Measurements from ENCODE around the gene LIMK1.
A peak's percentile ranks its signal among the peaks of the same experiment; 100 is the strongest.

The LIMK1 gene

GRCh38 chr7:74049997-74050798 lies 33.4 kb upstream of the LIMK1 start:
- Mint-ChIP-seq H3K4me1 (peaks cover 9% of the 10 kb centered on the region), H3K27ac (no peak overlapping the region)
- ATAC-seq, result no peak

DNA sequence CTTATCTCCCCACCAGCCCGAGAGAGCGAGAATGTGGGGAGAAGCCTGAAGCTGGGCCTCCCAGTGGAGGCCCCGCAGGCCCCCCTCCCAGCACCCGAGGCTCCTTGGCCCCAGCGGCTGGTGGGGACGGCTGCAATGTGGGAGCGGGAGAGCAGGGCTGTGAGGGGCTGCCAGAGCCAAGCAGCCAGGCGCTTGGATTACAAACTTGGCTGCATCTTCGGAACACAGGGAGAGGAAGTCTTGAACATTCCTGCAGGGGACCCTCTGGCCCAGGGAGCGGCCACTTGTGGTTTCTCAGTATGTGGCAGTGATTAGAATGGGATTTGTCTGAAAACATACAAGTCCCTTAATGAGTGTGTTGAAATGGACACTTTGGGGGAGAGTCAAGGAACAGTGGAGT lies 32.4 kb upstream of the LIMK1 start:
- peaks cover 9% of the 10 kb centered on the region for H3K4me1 Mint-ChIP-seq
- H3K4me3 Mint-ChIP-seq, result no peak overlapping the region
- no peak for DNase-seq (ENCODE audit: low spot score in 2 of 2)
- no peaks in the 10 kb centered on the region for H3K9me3 Mint-ChIP-seq
- ATAC-seq, result no peak
- H3K27ac Mint-ChIP-seq, result no peak overlapping the region
- no peaks in the 10 kb centered on the region for H3K36me3 Mint-ChIP-seq

More at GRCh38 chr7:74049997-74050798, 33.4 kb upstream of the LIMK1 start:
- DNase-seq (ENCODE audit: low spot score in 2 of 2), result no peak
- no peaks in the 10 kb centered on the region for H3K9me3 Mint-ChIP-seq
- no peaks in the 10 kb centered on the region for H3K36me3 Mint-ChIP-seq
- H3K4me3 Mint-ChIP-seq, result no peak overlapping the region

GRCh38 chr7:74051629-74052410 lies 31.8 kb upstream of the LIMK1 start:
- ATAC-seq (no peak), DNase-seq (ENCODE audit: low spot score in 2 of 2) (no peak)
- H3K9me3 Mint-ChIP-seq, result no peaks in the 10 kb centered on the region
- H3K4me1 Mint-ChIP-seq, result peaks cover 9% of the 10 kb centered on the region
- peak overlapping the region; percentile 16 for H3K27ac Mint-ChIP-seq
- H3K4me3 Mint-ChIP-seq, result no peak overlapping the region
- H3K36me3 Mint-ChIP-seq, result no peaks in the 10 kb centered on the region

DNA sequence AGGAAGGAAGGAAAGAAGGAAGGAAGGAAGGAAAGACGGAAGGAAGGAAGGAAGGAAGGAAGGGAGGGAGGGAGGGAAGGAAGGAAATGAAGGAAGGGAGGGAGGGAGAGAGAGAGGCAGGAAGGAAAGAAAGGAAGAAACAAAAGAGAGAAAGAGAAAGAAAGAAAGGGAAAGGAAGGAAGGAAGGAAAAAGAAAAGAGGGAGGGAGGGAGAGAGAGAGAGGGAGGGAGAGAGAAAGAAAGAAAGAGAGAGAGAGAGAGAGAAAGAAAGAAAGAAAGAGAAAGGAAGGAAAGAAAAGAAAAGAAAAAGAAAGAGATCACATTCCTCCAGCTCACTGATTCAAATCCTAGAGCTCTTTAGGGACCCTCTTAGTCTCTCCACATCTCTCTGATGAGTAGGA lies 31.0 kb upstream of the LIMK1 start:
- no peaks in the 10 kb centered on the region for H3K36me3 Mint-ChIP-seq
- H3K27ac Mint-ChIP-seq, result peak overlapping the region; percentile 16
- H3K4me1 Mint-ChIP-seq, result peaks cover 9% of the 10 kb centered on the region

GRCh38 chr7:74053589-74054186 lies 29.9 kb upstream of the LIMK1 start:
- no peak for ATAC-seq
- no peaks in the 10 kb centered on the region for H3K9me3 Mint-ChIP-seq
- H3K27ac Mint-ChIP-seq, result no peak overlapping the region
- no peak overlapping the region for H3K4me3 Mint-ChIP-seq
- peaks cover 9% of the 10 kb centered on the region for H3K4me1 Mint-ChIP-seq
- DNase-seq (ENCODE audit: low spot score in 2 of 2), result no peak
- H3K36me3 Mint-ChIP-seq, result no peaks in the 10 kb centered on the region

More for the DNA sequence above, 31.0 kb upstream of the LIMK1 start:
- Mint-ChIP-seq H3K4me3 (no peak overlapping the region), H3K9me3 (no peaks in the 10 kb centered on the region)
- ATAC-seq, result no peak
- no peak for DNase-seq (ENCODE audit: low spot score in 2 of 2)

GRCh38 chr7:74056096-74056915 lies 27.3 kb upstream of the LIMK1 start:
- H3K36me3 Mint-ChIP-seq, result no peaks in the 10 kb centered on the region
- no peak for ATAC-seq
- H3K4me3 Mint-ChIP-seq, result no peak overlapping the region
- H3K4me1 Mint-ChIP-seq, result peaks cover 10% of the 10 kb centered on the region
- no peak for DNase-seq (ENCODE audit: low spot score in 2 of 2)
- no peaks in the 10 kb centered on the region for H3K9me3 Mint-ChIP-seq
- no peak overlapping the region for H3K27ac Mint-ChIP-seq

- H3K4me1 Mint-ChIP-seq, result peaks cover 18% of the 10 kb centered on the region
- H3K36me3 Mint-ChIP-seq, result no peaks in the 10 kb centered on the region
- no peak overlapping the region for H3K4me3 Mint-ChIP-seq
- peak overlapping the region; percentile 39 for H3K27ac Mint-ChIP-seq
- no peak for ATAC-seq
- no peaks in the 10 kb centered on the region for H3K9me3 Mint-ChIP-seq
- no peak for DNase-seq (ENCODE audit: low spot score in 2 of 2)
Observed at GRCh38 chr7:74057216-74057925, 26.2 kb upstream of the LIMK1 start.

GRCh38 chr7:74057987-74058386 lies 25.6 kb upstream of the LIMK1 start:
- no peaks in the 10 kb centered on the region for H3K36me3 Mint-ChIP-seq
- H3K4me3 Mint-ChIP-seq, result no peak overlapping the region
- DNase-seq (ENCODE audit: low spot score in 2 of 2), result no peak
- peak overlapping the region; percentile 39 for H3K27ac Mint-ChIP-seq
- H3K4me1 Mint-ChIP-seq, result peaks cover 13% of the 10 kb centered on the region
- no peaks in the 10 kb centered on the region for H3K9me3 Mint-ChIP-seq
- no peak for ATAC-seq

GRCh38 chr7:74058486-74058885 lies 25.1 kb upstream of the LIMK1 start:
- no peak for ATAC-seq

DNA sequence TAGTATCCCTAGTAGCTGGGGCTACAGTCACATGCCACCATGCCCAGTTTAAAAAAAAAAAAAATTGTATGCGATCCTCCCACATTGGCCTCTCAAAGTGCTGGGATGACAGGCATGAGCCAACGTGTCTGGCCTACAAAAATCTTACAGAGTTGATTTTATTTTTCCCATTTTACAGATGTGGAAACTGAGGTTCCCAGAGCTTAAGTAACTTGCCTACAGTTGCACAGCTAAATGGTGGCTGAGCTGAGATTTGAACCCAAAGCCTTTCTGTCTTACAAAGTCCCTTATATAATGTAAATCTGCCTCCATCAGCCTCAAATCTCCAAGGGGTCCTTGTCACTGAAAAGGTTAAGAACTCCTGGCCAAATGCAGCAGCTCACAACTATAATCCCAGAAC lies 24.6 kb upstream of the LIMK1 start:
- peaks cover 13% of the 10 kb centered on the region for H3K4me1 Mint-ChIP-seq
- H3K36me3 Mint-ChIP-seq, result no peaks in the 10 kb centered on the region
- no peak overlapping the region for H3K27ac Mint-ChIP-seq

More at GRCh38 chr7:74058486-74058885, 25.1 kb upstream of the LIMK1 start:
- Mint-ChIP-seq H3K4me1 (peaks cover 13% of the 10 kb centered on the region), H3K27ac (peak overlapping the region; percentile 39), H3K36me3 (no peaks in the 10 kb centered on the region), H3K4me3 (no peak overlapping the region), H3K9me3 (no peaks in the 10 kb centered on the region)
- DNase-seq (ENCODE audit: low spot score in 2 of 2), result no peak

DNA sequence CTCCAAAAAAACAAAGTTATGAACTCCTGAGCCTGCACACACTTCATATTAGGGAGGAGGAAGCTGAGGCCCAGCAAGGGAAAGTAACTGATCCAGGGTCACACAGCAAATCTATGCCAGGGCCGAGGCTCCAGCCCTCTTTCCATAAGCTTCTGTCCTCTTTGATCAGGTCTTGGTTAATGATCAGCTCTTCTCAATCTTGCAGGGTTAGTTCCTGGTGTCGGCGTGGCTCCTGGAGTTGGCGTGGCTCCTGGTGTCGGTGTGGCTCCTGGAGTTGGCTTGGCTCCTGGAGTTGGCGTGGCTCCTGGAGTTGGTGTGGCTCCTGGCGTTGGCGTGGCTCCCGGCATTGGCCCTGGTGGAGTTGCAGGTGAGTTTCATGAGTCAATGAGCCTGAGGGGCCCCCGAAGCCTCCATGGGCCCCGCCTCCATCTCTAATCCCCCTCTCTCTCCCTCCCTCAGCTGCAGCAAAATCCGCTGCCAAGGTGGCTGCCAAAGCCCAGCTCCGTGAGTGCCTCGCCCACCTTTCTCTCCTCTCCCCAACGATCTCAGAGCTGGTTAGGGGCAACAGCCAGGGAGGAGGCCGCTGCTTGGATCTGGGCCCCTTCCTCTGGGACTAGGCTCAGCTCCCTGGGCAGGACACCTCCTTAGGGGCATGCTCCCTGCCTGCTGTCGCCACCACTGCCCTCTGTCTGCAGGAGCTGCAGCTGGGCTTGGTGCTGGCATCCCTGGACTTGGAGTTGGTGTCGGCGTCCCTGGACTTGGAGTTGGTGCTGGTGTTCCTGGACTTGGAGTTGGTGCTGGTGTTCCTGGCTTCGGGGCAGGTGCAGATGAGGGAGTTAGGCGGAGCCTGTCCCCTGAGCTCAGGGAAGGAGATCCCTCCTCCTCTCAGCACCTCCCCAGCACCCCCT lies 23.7 kb upstream of the LIMK1 start:
- no peak overlapping the region for H3K4me3 Mint-ChIP-seq
- no peak for DNase-seq (ENCODE audit: low spot score in 2 of 2)
- peaks cover 13% of the 10 kb centered on the region for H3K4me1 Mint-ChIP-seq
- no peaks in the 10 kb centered on the region for H3K36me3 Mint-ChIP-seq
- peak overlapping the region; percentile 40 for H3K27ac Mint-ChIP-seq
- ATAC-seq, result no peak
- no peaks in the 10 kb centered on the region for H3K9me3 Mint-ChIP-seq

More for the DNA sequence above, 24.6 kb upstream of the LIMK1 start:
- Mint-ChIP-seq H3K4me3 (no peak overlapping the region), H3K9me3 (no peaks in the 10 kb centered on the region)
- ATAC-seq (no peak), DNase-seq (ENCODE audit: low spot score in 2 of 2) (no peak)

DNA sequence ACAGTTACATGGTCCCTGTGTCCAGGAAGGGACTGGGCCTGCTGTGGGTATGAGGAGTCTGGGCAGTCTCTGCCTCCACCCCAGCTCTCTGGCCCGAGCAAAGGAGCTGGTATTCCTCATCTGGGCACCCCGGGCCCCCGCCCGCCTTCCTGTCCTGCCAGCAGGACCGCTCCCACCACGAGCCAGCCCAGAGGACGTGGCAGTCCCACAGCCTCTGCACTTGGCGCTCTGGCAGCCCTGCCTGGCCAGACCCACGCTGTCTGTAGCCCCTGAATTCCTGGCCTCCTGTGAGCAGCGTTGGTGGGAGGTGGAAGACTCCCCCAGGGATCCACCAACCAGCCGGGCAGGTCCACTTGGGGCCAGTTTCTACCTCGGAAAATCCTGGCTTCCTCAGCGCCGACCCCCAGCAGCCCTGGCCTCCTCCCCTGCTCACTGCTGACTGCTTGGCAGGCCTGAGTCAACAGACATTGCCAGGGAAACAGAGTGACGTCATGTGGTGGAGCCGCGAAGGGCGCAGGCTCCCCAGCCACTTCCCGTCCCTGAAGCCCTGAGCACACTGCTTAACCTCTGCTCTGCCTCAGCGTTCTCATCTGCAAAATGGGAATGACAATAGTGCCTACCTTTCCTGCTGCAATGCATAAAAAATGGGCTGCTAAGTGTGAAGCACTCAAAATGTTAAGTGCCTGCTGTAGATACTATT lies 21.6 kb upstream of the LIMK1 start:
- peak overlapping the region; percentile 100 for H3K27ac Mint-ChIP-seq
- H3K36me3 Mint-ChIP-seq, result no peaks in the 10 kb centered on the region
- peak overlapping the region; percentile 84 for H3K4me3 Mint-ChIP-seq
- peak; percentile 61 to 83 for DNase-seq (ENCODE audit: low spot score in 2 of 2)
- peak; percentile 99 for ATAC-seq
- no peaks in the 10 kb centered on the region for H3K9me3 Mint-ChIP-seq
- H3K4me1 Mint-ChIP-seq, result peaks cover 13% of the 10 kb centered on the region

- no peaks in the 10 kb centered on the region for H3K36me3 Mint-ChIP-seq
- ATAC-seq, result no peak
- DNase-seq (ENCODE audit: low spot score in 2 of 2), result no peak
- H3K4me1 Mint-ChIP-seq, result peaks cover 13% of the 10 kb centered on the region
- peak overlapping the region; percentile 89 for H3K27ac Mint-ChIP-seq
- no peaks in the 10 kb centered on the region for H3K9me3 Mint-ChIP-seq
- no peak overlapping the region for H3K4me3 Mint-ChIP-seq
Observed at GRCh38 chr7:74063223-74063641, 20.4 kb upstream of the LIMK1 start.

All from stimulated activated effector memory CD8-positive, alpha-beta T cell treated with anti-CD3 and anti-CD28 coated beads, Interleukin-12 subunit alpha, Interleukin-12 subunit beta, amount 100 ng/mL, for 72 hours (primary cell).